ENCODE measurements around the gene SLC37A3. TPM values are rescaled to one million over a fixed set of nuclear protein-coding genes. Genes with fewer than 3 reads are reported as not detected.

Gene SLC37A3
- total RNA-seq, 1 experiment from 2014 or later: 52.7 TPM

GRCh38 chr7:140284062-140284461 is 114.3 kb downstream of the SLC37A3 start:
- Mint-ChIP-seq H3K4me3 (no peak overlapping the region), H3K9me3 (no peaks in the 10 kb centered on the region), H3K27me3 (ENCODE audit: low read depth) (peaks cover 2% of the 10 kb centered on the region), H3K27ac (no peak overlapping the region), H3K36me3 (ENCODE audit: insufficient read depth in 1 of 3, low read depth in 3 of 3) (no peaks in the 10 kb centered on the region), H3K4me1 (peaks cover 7 to 8% of the 10 kb centered on the region in 2 experiments)
- Histone ChIP-seq H4K5ac (ENCODE audit: insufficient read length, low read depth, low read length) (no peak overlapping the region), H2BK12ac (ENCODE audit: insufficient read length, low read depth, low read length) (no peak overlapping the region), H3K79me1 (ENCODE audit: insufficient read depth, low read depth, low read length, poor library complexity, severe bottlenecking) (no peaks in the 10 kb centered on the region), H3K79me2 (ENCODE audit: insufficient read depth, low read length) (no peaks in the 10 kb centered on the region), H2BK120ac (ENCODE audit: low read depth, low read length, poor library complexity, severe bottlenecking) (no peak overlapping the region), H3K27me3 (ENCODE audit: insufficient read depth, low read length) (no peaks in the 10 kb centered on the region), H2BK20ac (ENCODE audit: low read depth, low read length, poor library complexity, severe bottlenecking) (no peak overlapping the region), H2AK5ac (ENCODE audit: insufficient read length, low read length) (no peak overlapping the region), H2BK15ac (ENCODE audit: low read depth, low read length) (no peak overlapping the region), H3K27ac (ENCODE audit: insufficient read length, low read depth, low read length) (no peak overlapping the region), H2BK5ac (ENCODE audit: insufficient read length, low read length) (no peak overlapping the region), H3K9ac (ENCODE audit: extremely low read depth, insufficient read length, low read length) (no peak overlapping the region), H2AFZ (ENCODE audit: low read length) (no peak overlapping the region), H3K23me2 (ENCODE audit: insufficient read length, low read depth, low read length, poor library complexity, severe bottlenecking) (no peaks in the 10 kb centered on the region), H3K9me3 (ENCODE audit: control insufficient read depth, low read depth, low read length) (no peaks in the 10 kb centered on the region), H3K56ac (ENCODE audit: insufficient read length, low read depth, low read length) (no peak overlapping the region), H4K91ac (ENCODE audit: insufficient read length, low read depth, low read length) (no peak overlapping the region), H3K4me1 (ENCODE audit: insufficient read depth, low read length) (no peaks in the 10 kb centered on the region), H4K8ac (replicated peaks; ENCODE audit: insufficient read length, low read depth, low read length) (no peak overlapping the region), H3K4ac (ENCODE audit: low read depth, low read length) (no peak overlapping the region), H4K20me1 (ENCODE audit: control insufficient read depth, insufficient read depth, insufficient read length) (no peaks in the 10 kb centered on the region), H3K23ac (ENCODE audit: insufficient read length, low read depth, low read length) (no peak overlapping the region), H3K14ac (ENCODE audit: insufficient read depth, low read length) (no peak overlapping the region), H3T11ph (ENCODE audit: low read length) (no peak overlapping the region), H3K18ac (ENCODE audit: insufficient read length, low read depth, low read length) (no peak overlapping the region), H3K4me2 (ENCODE audit: insufficient read depth, insufficient read length, low read length) (no peak overlapping the region)
- no peak for TF ChIP-seq CTCF (conservative IDR thresholded peaks at IDR 0.05)
- no peak for DNase-seq
- WGBS (ENCODE audit: extremely low coverage, insufficient read length, low lambda C conversion rate): no CpG with 5 or more reads among the region's 1 CpG

Other genes with a start within 250 kb of the SLC37A3 start
- gene KDM7A, start 221.5 kb downstream of the SLC37A3 start, total RNA-seq (2021): 6.6 and 7.0 TPM in 2 replicates
- gene RAB19, start 5.5 kb upstream of the SLC37A3 start, total RNA-seq (2021): 14.4 and 15.1 TPM in 2 replicates
- 106 and 112 TPM in 2 replicates for gene MKRN1, start 81.0 kb upstream of the SLC37A3 start, total RNA-seq (2021)
- gene DENND2A, start 242.3 kb upstream of the SLC37A3 start, total RNA-seq (2021): 7.3 and 8.2 TPM in 2 replicates

All from H9 (cell line).